Measurements from ENCODE around the gene PTGES2. TPM values are rescaled to one million over a fixed set of nuclear protein-coding genes. Genes with fewer than 3 reads are reported as not detected.
A peak's percentile ranks its signal among the peaks of the same experiment; 100 is the strongest.
"Not testable (repeated sequence)": the region's sequence is repeated elsewhere in the genome, so short reads cannot be mapped to it uniquely, and the experiment has no call there.

PTGES2 gene
- total and polyA plus RNA-seq, 2 donors = 39.3 to 51.6 TPM

GRCh38 chr9:128142596-128142995 is 15.1 kb upstream of the PTGES2 start:
- no peak for DNase-seq (ENCODE audit: low read depth in 6 of 9, low spot score in 9 of 9)
- no peaks in the 10 kb centered on the region for H3K9me3 ChIP-seq (ENCODE audit: control insufficient read depth in 2 of 2, insufficient read depth in 1 of 2, low read length in 1 of 2)
- H3K36me3 ChIP-seq (ENCODE audit: control insufficient read depth in 2 of 2, insufficient read depth in 2 of 2, low read length in 1 of 2) = no peaks in the 10 kb centered on the region
- 91% methylated on average over 2 of the region's 2 CpGs for WGBS
- peaks cover 0 to 18% of the 10 kb centered on the region in 2 donors for H3K4me1 ChIP-seq (ENCODE audit: control insufficient read depth in 2 of 2, insufficient read depth in 2 of 2, low read length in 2 of 2)
- no peaks in the 10 kb centered on the region for H3K27me3 ChIP-seq (ENCODE audit: control insufficient read depth in 2 of 2, insufficient read depth in 1 of 2, low read length in 1 of 2)
- no peak overlapping the region for H3K27ac ChIP-seq (ENCODE audit: low read depth in 1 of 2, low read length in 1 of 2)
- no peak overlapping the region for H3K4me3 ChIP-seq (ENCODE audit: low read length in 2 of 2)

GRCh38 chr9:128142061-128142460 is 14.5 kb upstream of the PTGES2 start:
- 57% methylated on average over 4 of the region's 4 CpGs for WGBS

GRCh38 chr9:128141604-128142003 is 14.1 kb upstream of the PTGES2 start:
- no peak for DNase-seq (ENCODE audit: low read depth in 6 of 9, low spot score in 9 of 9)
- H3K9me3 ChIP-seq (ENCODE audit: control insufficient read depth in 2 of 2, insufficient read depth in 1 of 2, low read length in 1 of 2) = no peaks in the 10 kb centered on the region
- over 99% methylated on average over 3 of the region's 3 CpGs for WGBS
- no peaks in the 10 kb centered on the region for H3K27me3 ChIP-seq (ENCODE audit: control insufficient read depth in 2 of 2, insufficient read depth in 1 of 2, low read length in 1 of 2)
- H3K27ac ChIP-seq (ENCODE audit: low read depth in 1 of 2, low read length in 1 of 2) = peak overlapping the region in 1 of 2 donors; percentile 43
- no peak overlapping the region for H3K4me3 ChIP-seq (ENCODE audit: low read length in 2 of 2)
- H3K4me1 ChIP-seq (ENCODE audit: control insufficient read depth in 2 of 2, insufficient read depth in 2 of 2, low read length in 2 of 2) = peaks cover 0 to 18% of the 10 kb centered on the region in 2 donors
- no peaks in the 10 kb centered on the region for H3K36me3 ChIP-seq (ENCODE audit: control insufficient read depth in 2 of 2, insufficient read depth in 2 of 2, low read length in 1 of 2)

More at GRCh38 chr9:128142061-128142460, 14.5 kb upstream of the PTGES2 start:
- Histone ChIP-seq H3K27me3 (ENCODE audit: control insufficient read depth in 2 of 2, insufficient read depth in 1 of 2, low read length in 1 of 2) (no peaks in the 10 kb centered on the region), H3K9me3 (ENCODE audit: control insufficient read depth in 2 of 2, insufficient read depth in 1 of 2, low read length in 1 of 2) (no peaks in the 10 kb centered on the region), H3K27ac (ENCODE audit: low read depth in 1 of 2, low read length in 1 of 2) (peak overlapping the region; percentile 12 to 43), H3K4me1 (ENCODE audit: control insufficient read depth in 2 of 2, insufficient read depth in 2 of 2, low read length in 2 of 2) (peaks cover 0 to 18% of the 10 kb centered on the region in 2 donors), H3K4me3 (ENCODE audit: low read length in 2 of 2) (no peak overlapping the region), H3K36me3 (ENCODE audit: control insufficient read depth in 2 of 2, insufficient read depth in 2 of 2, low read length in 1 of 2) (no peaks in the 10 kb centered on the region)
- DNase-seq (ENCODE audit: low read depth in 6 of 9, low spot score in 9 of 9) = peak in 2 of 9 donors; percentile 41 to 59

GRCh38 chr9:128139621-128140020 is 12.1 kb upstream of the PTGES2 start:
- Histone ChIP-seq H3K4me3 (ENCODE audit: low read length in 2 of 2) (peak overlapping the region in 1 of 2 donors; percentile 30), H3K36me3 (ENCODE audit: control insufficient read depth in 2 of 2, insufficient read depth in 2 of 2, low read length in 1 of 2) (no peaks in the 10 kb centered on the region), H3K27me3 (ENCODE audit: control insufficient read depth in 2 of 2, insufficient read depth in 1 of 2, low read length in 1 of 2) (no peaks in the 10 kb centered on the region), H3K4me1 (ENCODE audit: control insufficient read depth in 2 of 2, insufficient read depth in 2 of 2, low read length in 2 of 2) (peaks cover 0 to 18% of the 10 kb centered on the region in 2 donors), H3K27ac (ENCODE audit: low read depth in 1 of 2, low read length in 1 of 2) (no peak overlapping the region), H3K9me3 (ENCODE audit: control insufficient read depth in 2 of 2, insufficient read depth in 1 of 2, low read length in 1 of 2) (no peaks in the 10 kb centered on the region)
- DNase-seq (ENCODE audit: low read depth in 6 of 9, low spot score in 9 of 9) = no peak
- WGBS = 49% methylated on average over 16 of the region's 16 CpGs

GRCh38 chr9:128138001-128138400 is 10.5 kb upstream of the PTGES2 start:
- Histone ChIP-seq H3K9me3 (ENCODE audit: control insufficient read depth in 2 of 2, insufficient read depth in 1 of 2, low read length in 1 of 2) (no peaks in the 10 kb centered on the region), H3K4me3 (ENCODE audit: low read length in 2 of 2) (no peak overlapping the region), H3K27me3 (ENCODE audit: control insufficient read depth in 2 of 2, insufficient read depth in 1 of 2, low read length in 1 of 2) (no peaks in the 10 kb centered on the region), H3K4me1 (ENCODE audit: control insufficient read depth in 2 of 2, insufficient read depth in 2 of 2, low read length in 2 of 2) (peaks cover 0 to 18% of the 10 kb centered on the region in 2 donors), H3K36me3 (ENCODE audit: control insufficient read depth in 2 of 2, insufficient read depth in 2 of 2, low read length in 1 of 2) (no peaks in the 10 kb centered on the region), H3K27ac (ENCODE audit: low read depth in 1 of 2, low read length in 1 of 2) (no peak overlapping the region)
- no peak for DNase-seq (ENCODE audit: low read depth in 6 of 9, low spot score in 9 of 9)
- WGBS = 88% methylated on average over 3 of the region's 3 CpGs

GRCh38 chr9:128136816-128137793 is 9.6 kb upstream of the PTGES2 start:
- Histone ChIP-seq H3K27ac (ENCODE audit: low read depth in 1 of 2, low read length in 1 of 2) (no peak overlapping the region), H3K4me1 (ENCODE audit: control insufficient read depth in 2 of 2, insufficient read depth in 2 of 2, low read length in 2 of 2) (peaks cover 0 to 19% of the 10 kb centered on the region in 2 donors), H3K4me3 (ENCODE audit: low read length in 2 of 2) (no peak overlapping the region), H3K27me3 (ENCODE audit: control insufficient read depth in 2 of 2, insufficient read depth in 1 of 2, low read length in 1 of 2) (no peaks in the 10 kb centered on the region), H3K9me3 (ENCODE audit: control insufficient read depth in 2 of 2, insufficient read depth in 1 of 2, low read length in 1 of 2) (no peaks in the 10 kb centered on the region), H3K36me3 (ENCODE audit: control insufficient read depth in 2 of 2, insufficient read depth in 2 of 2, low read length in 1 of 2) (no peaks in the 10 kb centered on the region)
- DNase-seq (ENCODE audit: low read depth in 6 of 9, low spot score in 9 of 9) = no peak
- WGBS = 94% methylated on average over 18 of the region's 18 CpGs

- H3K4me1 ChIP-seq (ENCODE audit: control insufficient read depth in 2 of 2, insufficient read depth in 2 of 2, low read length in 2 of 2) = peaks cover 0 to 26% of the 10 kb centered on the region in 2 donors
- not testable (repeated sequence) for H3K27me3 ChIP-seq (ENCODE audit: control insufficient read depth in 2 of 2, insufficient read depth in 1 of 2, low read length in 1 of 2); H3K36me3 ChIP-seq (ENCODE audit: control insufficient read depth in 2 of 2, insufficient read depth in 2 of 2, low read length in 1 of 2); H3K27ac ChIP-seq (ENCODE audit: low read depth in 1 of 2, low read length in 1 of 2); DNase-seq (ENCODE audit: low read depth in 6 of 9, low spot score in 9 of 9); H3K9me3 ChIP-seq (ENCODE audit: control insufficient read depth in 2 of 2, insufficient read depth in 1 of 2, low read length in 1 of 2); H3K4me3 ChIP-seq (ENCODE audit: low read length in 2 of 2)
- WGBS = 68% methylated on average over 8 of the region's 8 CpGs
These were observed 8.0 kb upstream of the PTGES2 start for GRCh38 chr9:128135561-128135960.

- H3K27ac ChIP-seq (ENCODE audit: low read depth in 1 of 2, low read length in 1 of 2); H3K4me3 ChIP-seq (ENCODE audit: low read length in 2 of 2); DNase-seq (ENCODE audit: low read depth in 6 of 9, low spot score in 9 of 9); H3K36me3 ChIP-seq (ENCODE audit: control insufficient read depth in 2 of 2, insufficient read depth in 2 of 2, low read length in 1 of 2); H3K27me3 ChIP-seq (ENCODE audit: control insufficient read depth in 2 of 2, insufficient read depth in 1 of 2, low read length in 1 of 2): not testable (repeated sequence)
- Histone ChIP-seq H3K4me1 (ENCODE audit: control insufficient read depth in 2 of 2, insufficient read depth in 2 of 2, low read length in 2 of 2) (peaks cover 5 to 31% of the 10 kb centered on the region in 2 donors), H3K9me3 (ENCODE audit: control insufficient read depth in 2 of 2, insufficient read depth in 1 of 2, low read length in 1 of 2) (peaks cover 0 to 17% of the 10 kb centered on the region in 2 donors)
- WGBS = 71% methylated on average over 8 of the region's 8 CpGs
These were observed 4.6 kb upstream of the PTGES2 start for GRCh38 chr9:128132139-128132538.

- not testable (repeated sequence) for H3K27me3 ChIP-seq (ENCODE audit: control insufficient read depth in 2 of 2, insufficient read depth in 1 of 2, low read length in 1 of 2); DNase-seq (ENCODE audit: low read depth in 6 of 9, low spot score in 9 of 9); H3K4me3 ChIP-seq (ENCODE audit: low read length in 2 of 2); H3K27ac ChIP-seq (ENCODE audit: low read depth in 1 of 2, low read length in 1 of 2); H3K36me3 ChIP-seq (ENCODE audit: control insufficient read depth in 2 of 2, insufficient read depth in 2 of 2, low read length in 1 of 2)
- WGBS = 96% methylated on average over 8 of the region's 8 CpGs
- peaks cover 0 to 17% of the 10 kb centered on the region in 2 donors for H3K9me3 ChIP-seq (ENCODE audit: control insufficient read depth in 2 of 2, insufficient read depth in 1 of 2, low read length in 1 of 2)
- peaks cover 8 to 39% of the 10 kb centered on the region in 2 donors for H3K4me1 ChIP-seq (ENCODE audit: control insufficient read depth in 2 of 2, insufficient read depth in 2 of 2, low read length in 2 of 2)
These were observed 3.8 kb upstream of the PTGES2 start for GRCh38 chr9:128131346-128131745.

Measured in thymus (tissue), 11 donors.